GM12892 (cell line): ENCODE results near the gene ALK.
A peak's percentile ranks its signal among the peaks of the same experiment; 100 is the strongest.

Source experiments
- DNase-seq: peaks from one replicate; pipeline ENCODE4 v3.0.0; 2011; ENCODE audit not compliant: insufficient read length
- FAIRE-seq: peaks from 2 replicates; lab custom pipeline; 2011; peaks lifted over from hg19 to GRCh38; lab: Jason Lieb, UNC
- POLR2A ChIP-seq: IDR thresholded peaks from 2 replicates; pipeline ENCODE4 v1.6.1; 2011; ENCODE audit warnings: low read depth, low read length, control low read depth
- POLR2AphosphoS5 ChIP-seq: IDR thresholded peaks from 2 replicates; pipeline ENCODE4 v1.6.1; 2011; ENCODE audit warnings: low read depth, low read length, control low read depth
- TAF1 ChIP-seq: IDR thresholded peaks from 2 replicates; pipeline ENCODE4 v1.6.1; 2011; ENCODE audit warnings: low read depth, mild to moderate bottlenecking, control low read depth, low read length, borderline replicate concordance

The ALK gene

DNA sequence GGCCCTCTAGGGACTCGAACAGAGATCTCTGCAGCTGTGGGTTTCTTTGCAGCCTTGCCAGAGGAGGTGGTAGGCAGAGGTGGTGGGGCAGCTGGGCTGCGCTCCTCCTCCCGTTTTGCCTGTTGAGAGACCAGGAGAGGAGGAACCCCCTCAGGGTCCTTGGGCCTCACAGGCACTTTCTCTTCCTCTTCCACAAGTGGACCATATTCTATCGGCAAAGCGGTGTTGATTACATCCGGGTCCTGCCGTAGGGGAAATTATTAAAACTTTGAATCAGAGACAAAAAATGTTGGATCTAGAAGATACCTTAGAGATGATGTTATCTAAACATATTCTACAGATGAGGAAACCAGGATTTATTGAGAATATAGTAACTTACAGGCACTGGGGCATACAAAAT, 727.7 kb downstream of the ALK start:
- TF ChIP-seq POLR2A = no peak
- no peak for TF ChIP-seq POLR2AphosphoS5
- TF ChIP-seq TAF1 = no peak
- DNase-seq (no peak), FAIRE-seq (no peak)

- TF ChIP-seq POLR2AphosphoS5 (no peak), TAF1 (no peak), POLR2A (no peak)
- FAIRE-seq (no peak), DNase-seq (no peak)
These were observed 728.3 kb downstream of the ALK start for GRCh38 chr2:29193111-29193510.

DNA sequence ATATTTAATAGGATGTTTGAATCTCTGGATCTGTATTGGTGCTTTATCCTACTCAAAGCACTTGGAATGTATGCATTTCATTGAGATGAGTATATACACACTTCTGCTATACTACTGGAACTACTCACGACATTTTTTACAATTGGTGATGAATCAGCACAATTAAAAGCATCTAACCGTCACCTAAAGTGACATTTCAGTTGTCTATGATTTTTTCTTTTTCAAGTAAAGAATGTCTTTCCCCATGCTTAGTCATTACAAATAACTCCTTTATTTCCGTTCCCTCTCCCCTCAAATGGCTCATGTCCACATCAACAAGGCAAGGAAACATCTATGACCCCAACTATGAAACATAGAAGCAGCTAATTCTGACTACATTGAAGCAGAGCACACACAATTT, 728.9 kb downstream of the ALK start:
- no peak for TF ChIP-seq POLR2AphosphoS5
- TF ChIP-seq POLR2A = no peak
- no peak for TF ChIP-seq TAF1
- DNase-seq (no peak), FAIRE-seq (no peak)

- no peak for FAIRE-seq
- TF ChIP-seq POLR2AphosphoS5 (no peak), POLR2A (no peak), TAF1 (no peak)
These were observed 729.6 kb downstream of the ALK start for GRCh38 chr2:29191817-29192216.

GRCh38 chr2:29189052-29189451, 732.3 kb downstream of the ALK start:
- DNase-seq (no peak), FAIRE-seq (no peak)
- TF ChIP-seq POLR2AphosphoS5 = no peak
- TF ChIP-seq TAF1 = no peak

More at GRCh38 chr2:29191817-29192216, 729.6 kb downstream of the ALK start:
- no peak for DNase-seq

- DNase-seq (no peak), FAIRE-seq (peak; percentile 14)
- no peak for TF ChIP-seq POLR2AphosphoS5
- no peak for TF ChIP-seq POLR2A
- no peak for TF ChIP-seq TAF1
These were observed 733.5 kb downstream of the ALK start for GRCh38 chr2:29187926-29188325.

DNA sequence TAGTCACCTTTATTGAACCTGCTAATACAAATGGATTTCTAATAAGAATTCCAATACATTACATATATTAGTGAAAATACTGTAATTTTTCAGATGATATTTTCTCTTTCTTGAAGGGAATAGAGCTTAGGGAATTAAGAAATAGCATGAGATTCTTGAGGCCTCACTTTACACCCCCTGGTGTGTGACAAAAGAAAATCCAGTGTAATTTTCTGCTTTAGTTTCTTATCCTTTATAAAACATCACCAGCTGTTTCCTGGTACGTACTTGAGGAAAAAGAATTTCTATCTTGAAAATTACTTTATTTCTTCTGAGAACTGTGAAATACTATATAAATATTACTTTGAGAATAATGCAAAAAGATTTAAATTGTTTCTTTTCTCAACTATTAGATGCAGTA, 734.6 kb downstream of the ALK start:
- TF ChIP-seq POLR2AphosphoS5 (no peak), TAF1 (no peak), POLR2A (no peak)
- FAIRE-seq = no peak

DNA sequence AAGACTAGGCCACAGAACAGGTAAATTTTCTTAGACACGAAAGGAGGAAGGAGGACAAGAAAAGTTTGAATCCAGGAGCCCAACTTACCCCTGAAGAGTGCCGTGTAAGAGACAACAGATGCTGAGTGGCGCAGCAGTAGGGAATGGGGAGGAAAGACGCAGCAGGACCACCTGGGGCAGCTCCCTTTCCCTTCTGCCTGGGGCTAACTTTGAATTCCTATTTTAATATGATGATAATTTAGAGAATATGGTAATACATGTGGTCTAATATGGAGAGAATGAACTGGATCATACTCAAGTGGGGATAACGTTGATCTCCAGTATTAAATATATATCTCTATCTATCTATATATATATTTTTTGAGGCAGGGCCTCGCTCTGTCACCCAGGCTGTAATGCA, 736.9 kb downstream of the ALK start:
- TF ChIP-seq POLR2AphosphoS5 = no peak
- no peak for TF ChIP-seq POLR2A
- TF ChIP-seq TAF1 = no peak
- FAIRE-seq (no peak), DNase-seq (no peak)

More for the DNA sequence above, 734.6 kb downstream of the ALK start:
- no peak for DNase-seq

DNA sequence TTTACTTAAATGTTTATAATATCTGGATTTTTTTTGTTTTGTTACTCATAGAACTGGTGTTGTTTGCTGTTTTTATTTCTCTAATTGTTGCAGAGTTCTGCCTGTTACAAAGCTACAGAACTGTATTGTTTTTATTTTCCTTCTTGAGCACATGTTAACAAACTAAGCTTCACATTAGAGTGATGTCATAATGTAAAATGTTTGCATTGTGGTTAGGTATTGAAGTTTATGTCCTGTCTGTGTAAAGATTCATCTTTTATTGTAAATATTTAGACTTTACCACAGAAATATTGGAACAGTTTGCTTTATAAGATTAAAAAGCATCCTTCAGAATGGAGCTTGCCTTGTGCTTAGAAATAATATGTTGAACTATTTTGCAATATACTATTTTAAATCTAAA, 738.5 kb downstream of the ALK start:
- DNase-seq (no peak), FAIRE-seq (no peak)
- no peak for TF ChIP-seq TAF1
- TF ChIP-seq POLR2AphosphoS5 = no peak
- TF ChIP-seq POLR2A = no peak

GRCh38 chr2:29182334-29182733, 739.1 kb downstream of the ALK start:
- TF ChIP-seq TAF1 (no peak), POLR2A (no peak), POLR2AphosphoS5 (no peak)
- DNase-seq = no peak
- FAIRE-seq = no peak

DNA sequence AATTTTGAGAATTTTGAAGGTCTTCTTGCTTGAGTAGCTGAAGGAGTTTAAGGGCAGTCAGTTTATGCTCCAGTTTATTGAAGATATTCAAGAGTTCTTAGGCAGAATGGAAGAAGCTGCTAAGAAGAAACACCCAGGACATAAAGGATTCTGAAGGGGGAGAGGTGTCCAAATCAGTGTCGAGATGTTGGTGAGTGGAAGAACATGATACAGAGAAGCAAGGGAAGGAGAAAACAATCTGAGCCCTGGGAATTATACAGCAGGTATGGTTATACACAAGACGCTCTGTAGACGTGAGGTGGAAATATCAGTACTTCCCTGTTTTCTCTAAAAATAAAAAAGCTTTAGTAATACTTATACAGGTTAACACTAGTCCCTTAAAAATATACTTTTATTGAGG, 746.0 kb downstream of the ALK start:
- DNase-seq (no peak), FAIRE-seq (no peak)
- no peak for TF ChIP-seq POLR2A
- TF ChIP-seq POLR2AphosphoS5 = no peak
- no peak for TF ChIP-seq TAF1

- FAIRE-seq (no peak), DNase-seq (no peak)
These were observed 746.4 kb downstream of the ALK start for GRCh38 chr2:29174937-29175336.

GRCh38 chr2:29166242-29167039, 754.9 kb downstream of the ALK start:
- FAIRE-seq (no peak), DNase-seq (no peak)
- TF ChIP-seq POLR2AphosphoS5 (no peak), POLR2A (no peak), TAF1 (no peak)

More at GRCh38 chr2:29174937-29175336, 746.4 kb downstream of the ALK start:
- no peak for TF ChIP-seq POLR2AphosphoS5
- no peak for TF ChIP-seq POLR2A
- no peak for TF ChIP-seq TAF1
